ENCODE results near the gene OR6C76.
"Not testable (repeated sequence)": the region's sequence is repeated elsewhere in the genome, so short reads cannot be mapped to it uniquely, and the experiment has no call there.

OR6C76 gene

DNA sequence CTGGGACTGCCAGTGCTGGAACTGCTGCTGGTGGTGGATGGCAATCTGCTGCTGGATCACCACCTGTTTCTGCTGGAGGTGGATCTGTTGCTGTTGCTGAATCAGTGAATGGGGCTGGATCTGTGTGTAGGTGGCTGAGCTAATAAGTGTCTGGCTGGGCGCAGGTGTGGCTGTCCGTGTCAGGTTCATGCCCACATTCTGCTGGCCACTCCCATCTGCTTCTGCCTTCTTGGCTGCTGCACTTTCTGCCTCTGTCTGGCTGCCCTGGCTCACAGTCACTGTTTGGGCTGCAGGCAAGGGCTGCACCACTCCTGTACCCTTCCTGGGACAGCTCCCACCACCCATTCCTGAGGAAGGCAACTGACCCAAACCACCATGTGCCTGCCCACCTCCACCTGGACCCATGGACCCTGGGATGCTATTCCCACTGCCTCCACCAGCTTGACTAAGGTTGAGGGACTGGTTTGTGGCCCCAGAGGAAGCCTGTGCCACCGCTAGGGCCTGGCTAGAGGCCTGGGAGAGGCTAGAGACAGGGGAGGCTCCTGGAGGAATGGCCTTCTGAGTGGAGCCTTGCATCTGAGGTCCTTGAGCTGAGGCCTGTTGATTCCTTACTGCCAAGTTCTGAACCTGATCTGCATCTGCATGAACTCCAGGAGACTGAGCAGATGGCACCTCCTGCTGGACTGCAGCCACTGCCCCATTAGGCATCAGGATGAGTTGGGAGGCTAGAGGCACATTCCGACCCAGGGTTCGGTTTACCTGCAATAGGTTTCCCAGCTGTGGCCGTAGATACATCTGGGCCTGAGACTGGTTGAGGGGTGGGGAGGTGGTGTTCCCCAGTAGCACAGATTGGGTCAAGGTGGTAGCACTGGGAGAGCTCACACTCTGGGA, 12.3 kb upstream of the OR6C76 start:
- not testable (repeated sequence) for H3K9ac ChIP-seq (ENCODE audit: low read length); H4K20me1 ChIP-seq (ENCODE audit: insufficient read depth, low read length); H3K4me1 ChIP-seq (ENCODE audit: insufficient read depth, low read length, severe bottlenecking); H3K79me2 ChIP-seq (ENCODE audit: insufficient read depth, low read length); H2AFZ ChIP-seq (ENCODE audit: low read length); H3K4me3 ChIP-seq (ENCODE audit: low read depth, low read length, poor library complexity, severe bottlenecking); H3F3A ChIP-seq (ENCODE audit: insufficient read depth, low read length); H3K27ac ChIP-seq (ENCODE audit: low read depth, low read length, poor library complexity, severe bottlenecking); H3K9me2 ChIP-seq (ENCODE audit: low read depth, low read length); H3K4me2 ChIP-seq (ENCODE audit: low read length); H3K9me3 ChIP-seq (ENCODE audit: low read length); H3K36me3 ChIP-seq (ENCODE audit: insufficient read depth, low read length); H3K27me3 ChIP-seq (ENCODE audit: insufficient read depth, low read length)

GRCh38 chr12:55414396-55414823, 11.6 kb upstream of the OR6C76 start:
- not testable (repeated sequence) for H3K27ac ChIP-seq (ENCODE audit: low read depth, low read length, poor library complexity, severe bottlenecking); H3K79me2 ChIP-seq (ENCODE audit: insufficient read depth, low read length); H3K4me3 ChIP-seq (ENCODE audit: low read depth, low read length, poor library complexity, severe bottlenecking); H4K20me1 ChIP-seq (ENCODE audit: insufficient read depth, low read length); H2AFZ ChIP-seq (ENCODE audit: low read length); H3K9me2 ChIP-seq (ENCODE audit: low read depth, low read length); H3K4me2 ChIP-seq (ENCODE audit: low read length); H3K27me3 ChIP-seq (ENCODE audit: insufficient read depth, low read length); H3K36me3 ChIP-seq (ENCODE audit: insufficient read depth, low read length); H3K4me1 ChIP-seq (ENCODE audit: insufficient read depth, low read length, severe bottlenecking); H3K9me3 ChIP-seq (ENCODE audit: low read length); H3K9ac ChIP-seq (ENCODE audit: low read length); H3F3A ChIP-seq (ENCODE audit: insufficient read depth, low read length)

GRCh38 chr12:55414889-55415288, 11.2 kb upstream of the OR6C76 start:
- H3K9me2 ChIP-seq (ENCODE audit: low read depth, low read length) = not testable (repeated sequence)

GRCh38 chr12:55416961-55417360, 9.1 kb upstream of the OR6C76 start:
- Histone ChIP-seq H3K9me2 (ENCODE audit: low read depth, low read length) (no peaks in the 10 kb centered on the region), H3K27me3 (ENCODE audit: insufficient read depth, low read length) (no peaks in the 10 kb centered on the region), H2AFZ (ENCODE audit: low read length) (no peak overlapping the region), H3F3A (ENCODE audit: insufficient read depth, low read length) (no peaks in the 10 kb centered on the region), H3K4me1 (ENCODE audit: insufficient read depth, low read length, severe bottlenecking) (no peaks in the 10 kb centered on the region), H3K9ac (ENCODE audit: low read length) (no peak overlapping the region), H4K20me1 (ENCODE audit: insufficient read depth, low read length) (no peaks in the 10 kb centered on the region), H3K4me3 (ENCODE audit: low read depth, low read length, poor library complexity, severe bottlenecking) (no peak overlapping the region), H3K79me2 (ENCODE audit: insufficient read depth, low read length) (no peaks in the 10 kb centered on the region), H3K27ac (ENCODE audit: low read depth, low read length, poor library complexity, severe bottlenecking) (no peak overlapping the region), H3K36me3 (ENCODE audit: insufficient read depth, low read length) (no peaks in the 10 kb centered on the region), H3K4me2 (ENCODE audit: low read length) (no peak overlapping the region), H3K9me3 (ENCODE audit: low read length) (no peaks in the 10 kb centered on the region)
- TF ChIP-seq, protein P1, sequence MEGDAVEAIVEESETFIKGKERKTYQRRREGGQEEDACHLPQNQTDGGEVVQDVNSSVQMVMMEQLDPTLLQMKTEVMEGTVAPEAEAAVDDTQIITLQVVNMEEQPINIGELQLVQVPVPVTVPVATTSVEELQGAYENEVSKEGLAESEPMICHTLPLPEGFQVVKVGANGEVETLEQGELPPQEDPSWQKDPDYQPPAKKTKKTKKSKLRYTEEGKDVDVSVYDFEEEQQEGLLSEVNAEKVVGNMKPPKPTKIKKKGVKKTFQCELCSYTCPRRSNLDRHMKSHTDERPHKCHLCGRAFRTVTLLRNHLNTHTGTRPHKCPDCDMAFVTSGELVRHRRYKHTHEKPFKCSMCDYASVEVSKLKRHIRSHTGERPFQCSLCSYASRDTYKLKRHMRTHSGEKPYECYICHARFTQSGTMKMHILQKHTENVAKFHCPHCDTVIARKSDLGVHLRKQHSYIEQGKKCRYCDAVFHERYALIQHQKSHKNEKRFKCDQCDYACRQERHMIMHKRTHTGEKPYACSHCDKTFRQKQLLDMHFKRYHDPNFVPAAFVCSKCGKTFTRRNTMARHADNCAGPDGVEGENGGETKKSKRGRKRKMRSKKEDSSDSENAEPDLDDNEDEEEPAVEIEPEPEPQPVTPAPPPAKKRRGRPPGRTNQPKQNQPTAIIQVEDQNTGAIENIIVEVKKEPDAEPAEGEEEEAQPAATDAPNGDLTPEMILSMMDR (IDR thresholded peaks at IDR 0.05; ENCODE audit: low read length) = no peak
- TF ChIP-seq EZH2 (IDR thresholded peaks at IDR 0.05; ENCODE audit: borderline replicate concordance, low read length) = no peak

More at GRCh38 chr12:55414889-55415288, 11.2 kb upstream of the OR6C76 start:
- not testable (repeated sequence) for H2AFZ ChIP-seq (ENCODE audit: low read length); H3K9me3 ChIP-seq (ENCODE audit: low read length); H3K4me3 ChIP-seq (ENCODE audit: low read depth, low read length, poor library complexity, severe bottlenecking); H3F3A ChIP-seq (ENCODE audit: insufficient read depth, low read length); H3K9ac ChIP-seq (ENCODE audit: low read length); H3K36me3 ChIP-seq (ENCODE audit: insufficient read depth, low read length); H4K20me1 ChIP-seq (ENCODE audit: insufficient read depth, low read length); H3K4me2 ChIP-seq (ENCODE audit: low read length); H3K4me1 ChIP-seq (ENCODE audit: insufficient read depth, low read length, severe bottlenecking); H3K79me2 ChIP-seq (ENCODE audit: insufficient read depth, low read length); H3K27ac ChIP-seq (ENCODE audit: low read depth, low read length, poor library complexity, severe bottlenecking); H3K27me3 ChIP-seq (ENCODE audit: insufficient read depth, low read length)

Measured in OCI-LY1 (cell line).